CD14-positive monocyte (primary cell): ENCODE data around the gene ARHGEF19. TPM values are rescaled to one million over a fixed set of nuclear protein-coding genes. Genes with fewer than 3 reads are reported as not detected.

Experiments
- DNase-seq, 3 donors: peaks; one replicate each; pipeline ENCODE4 v3.0.0-alpha.2; 2011 to 2022
- H2AFZ ChIP-seq: 2 replicates; pipeline ENCODE4 v1.6.0; 2012; ENCODE audit warnings: mild to moderate bottlenecking, low read depth, low read length, inconsistent platforms; ENCODE audit not compliant: insufficient read depth, poor library complexity, severe bottlenecking
- H3K27ac ChIP-seq, 2 donors: 1 replicate in 1 of 2; 2 replicates in 1 of 2; pipeline ENCODE4 v1.5.1; 2012 to 2013; ENCODE audit warnings: low read length in 2 of 2, control low read depth in 1 of 2, inconsistent platforms in 1 of 2, low read depth in 1 of 2, mild to moderate bottlenecking in 1 of 2
- H3K27me3 ChIP-seq, 2 donors: one replicate each; pipeline versions ENCODE4 v1.6.0 to v1.6.1; 2011 to 2013; ENCODE audit warnings: low read length in 2 of 2; ENCODE audit not compliant: control insufficient read depth in 2 of 2, insufficient read depth in 2 of 2
- H3K36me3 ChIP-seq, 2 donors: replicated peaks in 1 of 2; 1 replicate in 1 of 2; 2 replicates in 1 of 2; pipeline versions ENCODE4 v1.5.1 to v1.6.1; 2012 to 2013; ENCODE audit warnings: low read length in 2 of 2, control low read depth in 1 of 2, inconsistent platforms in 1 of 2, mild to moderate bottlenecking in 1 of 2; ENCODE audit not compliant: insufficient read depth in 2 of 2, control insufficient read depth in 1 of 2
- H3K4me1 ChIP-seq, 2 donors: 1 replicate in 1 of 2; 2 replicates in 1 of 2; pipeline versions ENCODE4 v1.5.1 to v1.6.1; 2012 to 2013; ENCODE audit warnings: low read length in 2 of 2, control low read depth in 1 of 2, inconsistent platforms in 1 of 2, mild to moderate bottlenecking in 1 of 2, moderate library complexity in 1 of 2; ENCODE audit not compliant: insufficient read depth in 2 of 2, control insufficient read depth in 1 of 2
- H3K4me2 ChIP-seq: replicated peaks from 2 replicates; pipeline ENCODE3; 2012; ENCODE audit warnings: low read length, moderate library complexity, mild to moderate bottlenecking; ENCODE audit not compliant: poor library complexity, severe bottlenecking; ENCODE audit errors: extremely low read depth
- H3K4me3 ChIP-seq, 3 experiments: fragments of 200-600 bp in 1 of 3; sonication (generic) in 1 of 3; replicated peaks in 1 of 3; 1 replicate in 2 of 3; 2 replicates in 1 of 3; pipeline ENCODE4 v1.5.1; 2011 to 2013; ENCODE audit warnings: low read length in 3 of 3, mild to moderate bottlenecking in 3 of 3, control low read depth in 2 of 3, low read depth in 2 of 3, inconsistent platforms in 1 of 3, moderate library complexity in 1 of 3
- H3K79me2 ChIP-seq: 2 replicates; pipeline ENCODE4 v1.6.0; 2012; ENCODE audit warnings: mild to moderate bottlenecking, control low read depth, inconsistent platforms, low read length, moderate library complexity; ENCODE audit not compliant: insufficient read depth
- H3K9ac ChIP-seq: 2 replicates; pipeline ENCODE4 v1.6.0; 2017; ENCODE audit warnings: low read length, mild to moderate bottlenecking; ENCODE audit not compliant: insufficient read depth, poor library complexity, severe bottlenecking
- H3K9me3 ChIP-seq, 2 donors: replicated peaks in 1 of 2; 1 replicate in 1 of 2; 2 replicates in 1 of 2; pipeline versions ENCODE4 v1.5.1 to v1.6.1; 2012 to 2013; ENCODE audit warnings: low read length in 2 of 2, control low read depth in 1 of 2; ENCODE audit not compliant: control insufficient read depth in 1 of 2, insufficient read depth in 1 of 2
- H4K20me1 ChIP-seq: 2 replicates; pipeline ENCODE4 v1.6.0; 2012; ENCODE audit warnings: mild to moderate bottlenecking, low read length, control low read depth, moderate library complexity; ENCODE audit not compliant: insufficient read depth
- H3K27ac Mint-ChIP-seq, 7 donors: one replicate each; pipeline ENCODE4 v1.8.0; 2020; ENCODE audit warnings: mild to moderate bottlenecking in 7 of 7, mixed read lengths in 7 of 7, moderate library complexity in 6 of 7, inconsistent platforms in 2 of 7
- H3K27me3 Mint-ChIP-seq, 3 donors: one replicate each; pipeline ENCODE4 v1.8.0; 2021 to 2022; ENCODE audit warnings: low read depth in 3 of 3, mild to moderate bottlenecking in 3 of 3, mixed read lengths in 3 of 3, moderate library complexity in 3 of 3, inconsistent platforms in 1 of 3
- H3K36me3 Mint-ChIP-seq, 2 donors: one replicate each; pipeline ENCODE4 v1.8.0; 2020; ENCODE audit warnings: mixed read lengths in 2 of 2, inconsistent platforms in 1 of 2, mild to moderate bottlenecking in 1 of 2
- H3K4me1 Mint-ChIP-seq: one replicate; pipeline ENCODE4 v1.8.0; 2020; ENCODE audit warnings: mild to moderate bottlenecking, mixed read lengths
- H3K4me3 Mint-ChIP-seq, 2 donors: one replicate each; pipeline ENCODE4 v1.8.0; 2020; ENCODE audit warnings: mild to moderate bottlenecking in 2 of 2, mixed read lengths in 2 of 2, moderate library complexity in 1 of 2
- H3K9me3 Mint-ChIP-seq, 7 donors: one replicate each; pipeline ENCODE4 v1.8.0; 2020 to 2022; ENCODE audit warnings: mixed read lengths in 7 of 7, mild to moderate bottlenecking in 6 of 7, moderate library complexity in 6 of 7, inconsistent platforms in 2 of 7
- WGBS: methylation state at CpG from one replicate; pipeline ENCODE4 v1.1.5; 2013; ENCODE audit warnings: missing lambda C conversion rate; ENCODE audit not compliant: insufficient coverage; 5-methylcytosine and 5-hydroxymethylcytosine counted together
- intact Hi-C, 2 donors: fragments of 100-400 bp; cut with micrococcal nuclease; formaldehyde crosslinking; loops; one replicate each; pipeline versions ENCODE4 v1.15.0 to v1.15.1; 2023
- polyA plus RNA-seq, 3 donors: library from polyadenylated mRNA; depleted of rRNA in 1 of 3; unstranded in 2 of 3; stranded (reverse) in 1 of 3; fragments of 300-500 nt in 2 of 3; fragments of >200 nt in 1 of 3; fragmentation: Illumina TruSeq in 2 of 3; gene quantifications; 1 replicate in 2 of 3; 2 replicates in 1 of 3; pipeline ENCODE4 v1.2.3, GENCODE V29; 2012 to 2021
- TF ChIP-seq, protein P1 (sequence below): fragments of 200-600 bp; IDR thresholded peaks from one replicate; pipeline ENCODE4 v1.8.0; 2022; ENCODE audit warnings: antibody characterized with exemption, mild to moderate bottlenecking

The ARHGEF19 gene
- polyA plus RNA-seq, 3 donors: 2.2 to 7.9 (median 2.3) TPM

DNA sequence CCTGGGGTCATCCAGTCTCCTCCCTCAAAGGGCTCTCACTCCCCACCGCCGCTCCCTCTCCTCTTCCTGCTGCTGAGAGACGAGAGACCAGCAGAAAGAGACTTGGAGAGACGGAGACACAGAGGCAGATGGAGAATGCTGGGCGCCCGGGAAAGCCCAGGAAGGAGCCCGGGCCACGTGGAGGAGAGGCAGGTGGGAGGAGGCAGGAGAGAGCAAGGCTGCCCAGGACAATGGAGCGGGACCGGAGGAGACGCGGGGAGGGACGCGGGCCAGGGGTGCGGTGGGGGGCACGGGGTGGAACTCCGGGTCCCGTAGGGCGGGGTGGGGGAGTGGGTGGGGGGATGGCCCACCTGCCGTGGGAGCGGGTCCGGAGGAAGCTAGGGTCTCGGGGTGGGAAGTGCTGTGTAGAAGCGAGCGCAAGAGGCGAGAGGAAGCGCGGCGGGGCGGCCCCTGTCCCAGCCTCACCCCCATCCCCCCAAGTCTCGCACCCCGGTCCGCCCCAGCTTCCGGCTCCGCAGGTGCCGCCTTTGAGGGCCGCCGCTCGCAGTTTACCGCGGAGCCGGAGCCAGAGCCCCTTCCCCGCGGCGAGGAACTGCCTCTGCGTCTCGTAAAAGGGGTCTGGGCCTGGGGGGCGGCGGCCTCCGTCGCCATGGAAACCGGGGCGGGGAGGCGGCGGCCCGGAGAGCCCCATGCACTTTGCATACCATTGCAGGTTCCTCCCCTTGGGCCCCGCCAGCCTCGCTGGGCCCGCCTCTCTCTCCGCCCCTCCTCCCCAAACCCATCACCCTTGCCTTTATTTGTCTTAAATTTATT, 44.9 kb downstream of the ARHGEF19 start:
- Histone ChIP-seq H4K20me1 (no peaks in the 10 kb centered on the region), H3K27ac (no peak overlapping the region), H3K79me2 (no peaks in the 10 kb centered on the region), H3K4me3 (no peak overlapping the region), H3K36me3 (no peaks in the 10 kb centered on the region), H3K27me3 (peaks cover 6 to 55% of the 10 kb centered on the region in 2 donors), H3K4me2 (peak overlapping the region; percentile 39), H3K4me1 (peaks cover 2 to 5% of the 10 kb centered on the region in 2 donors), H3K9ac (no peak overlapping the region), H3K9me3 (no peaks in the 10 kb centered on the region), H2AFZ (no peak overlapping the region)
- intact Hi-C loops: no loop called here
- Mint-ChIP-seq H3K36me3 (no peaks in the 10 kb centered on the region), H3K9me3 (peaks cover 0 to 8% (median 0%) of the 10 kb centered on the region in 7 donors), H3K27me3 (peaks cover 51 to 75% (median 65%) of the 10 kb centered on the region in 3 donors), H3K4me1 (peaks cover 13% of the 10 kb centered on the region), H3K4me3 (peak overlapping the region in 1 of 2 donors; percentile 66), H3K27ac (no peak overlapping the region)
- TF ChIP-seq, protein P1, sequence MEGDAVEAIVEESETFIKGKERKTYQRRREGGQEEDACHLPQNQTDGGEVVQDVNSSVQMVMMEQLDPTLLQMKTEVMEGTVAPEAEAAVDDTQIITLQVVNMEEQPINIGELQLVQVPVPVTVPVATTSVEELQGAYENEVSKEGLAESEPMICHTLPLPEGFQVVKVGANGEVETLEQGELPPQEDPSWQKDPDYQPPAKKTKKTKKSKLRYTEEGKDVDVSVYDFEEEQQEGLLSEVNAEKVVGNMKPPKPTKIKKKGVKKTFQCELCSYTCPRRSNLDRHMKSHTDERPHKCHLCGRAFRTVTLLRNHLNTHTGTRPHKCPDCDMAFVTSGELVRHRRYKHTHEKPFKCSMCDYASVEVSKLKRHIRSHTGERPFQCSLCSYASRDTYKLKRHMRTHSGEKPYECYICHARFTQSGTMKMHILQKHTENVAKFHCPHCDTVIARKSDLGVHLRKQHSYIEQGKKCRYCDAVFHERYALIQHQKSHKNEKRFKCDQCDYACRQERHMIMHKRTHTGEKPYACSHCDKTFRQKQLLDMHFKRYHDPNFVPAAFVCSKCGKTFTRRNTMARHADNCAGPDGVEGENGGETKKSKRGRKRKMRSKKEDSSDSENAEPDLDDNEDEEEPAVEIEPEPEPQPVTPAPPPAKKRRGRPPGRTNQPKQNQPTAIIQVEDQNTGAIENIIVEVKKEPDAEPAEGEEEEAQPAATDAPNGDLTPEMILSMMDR: no peak
- 11% methylated on average over 35 of the region's 60 CpGs for WGBS
- no peak for DNase-seq

DNA sequence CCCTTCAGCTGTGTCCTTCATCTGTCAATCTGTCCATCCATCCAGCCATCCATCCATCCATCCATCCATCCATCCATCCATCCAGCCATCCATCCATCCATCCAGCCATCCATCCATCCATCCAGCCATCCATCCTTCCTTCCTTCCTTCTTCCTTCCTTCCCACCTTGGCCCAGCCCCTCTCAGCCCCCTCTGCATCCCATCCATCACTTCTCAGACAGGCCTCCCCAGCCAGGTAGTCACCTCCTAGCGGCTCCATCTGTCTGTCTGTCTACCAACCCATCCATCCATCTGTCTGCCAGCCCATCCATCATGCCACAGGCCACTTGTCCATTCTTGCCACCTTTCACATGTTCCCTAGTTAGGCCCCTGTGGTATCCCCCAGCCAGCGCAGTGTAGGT, 46.3 kb downstream of the ARHGEF19 start:
- H3K4me3 ChIP-seq: no peak overlapping the region
- no peak overlapping the region for H3K4me2 ChIP-seq
- H2AFZ ChIP-seq: no peak overlapping the region
- peaks cover 11 to 69% of the 10 kb centered on the region in 2 donors for H3K27me3 ChIP-seq
- H4K20me1 ChIP-seq: no peaks in the 10 kb centered on the region
- no peaks in the 10 kb centered on the region for H3K36me3 Mint-ChIP-seq
- intact Hi-C loops: no loop called here
- no peaks in the 10 kb centered on the region for H3K36me3 ChIP-seq
- H3K9me3 Mint-ChIP-seq: peaks cover 0 to 8% (median 0%) of the 10 kb centered on the region in 7 donors
- H3K9ac ChIP-seq: no peak overlapping the region
- H3K27ac ChIP-seq: no peak overlapping the region
- no peaks in the 10 kb centered on the region for H3K79me2 ChIP-seq
- H3K4me1 ChIP-seq: peaks cover 7 to 9% of the 10 kb centered on the region in 2 donors
- no peaks in the 10 kb centered on the region for H3K9me3 ChIP-seq
- H3K27ac Mint-ChIP-seq: peak overlapping the region in 1 of 7 donors; percentile 2
- H3K4me1 Mint-ChIP-seq: peaks cover 16% of the 10 kb centered on the region
- TF ChIP-seq, protein P1: no peak
- peak overlapping the region in 1 of 2 donors; percentile 36 for H3K4me3 Mint-ChIP-seq
- no peak for DNase-seq
- WGBS: 0% methylated on average over 1 of the region's 2 CpGs
- peaks cover 63 to 88% (median 71%) of the 10 kb centered on the region in 3 donors for H3K27me3 Mint-ChIP-seq
